GM18507 (cell line): ENCODE data around the gene LILRA1.
"Not testable (repeated sequence)": the region's sequence is repeated elsewhere in the genome, so short reads cannot be mapped to it uniquely, and the experiment has no call there.

ENCODE experiments used
- DNase-seq: peaks from one replicate; pipeline ENCODE4 v3.0.0; 2011; ENCODE audit warnings: low read depth; ENCODE audit not compliant: insufficient read length; ENCODE audit errors: extremely low spot score
- FAIRE-seq: peaks from 2 replicates; lab custom pipeline; 2011; peaks lifted over from hg19 to GRCh38; lab: Jason Lieb, UNC

The LILRA1 gene

DNA sequence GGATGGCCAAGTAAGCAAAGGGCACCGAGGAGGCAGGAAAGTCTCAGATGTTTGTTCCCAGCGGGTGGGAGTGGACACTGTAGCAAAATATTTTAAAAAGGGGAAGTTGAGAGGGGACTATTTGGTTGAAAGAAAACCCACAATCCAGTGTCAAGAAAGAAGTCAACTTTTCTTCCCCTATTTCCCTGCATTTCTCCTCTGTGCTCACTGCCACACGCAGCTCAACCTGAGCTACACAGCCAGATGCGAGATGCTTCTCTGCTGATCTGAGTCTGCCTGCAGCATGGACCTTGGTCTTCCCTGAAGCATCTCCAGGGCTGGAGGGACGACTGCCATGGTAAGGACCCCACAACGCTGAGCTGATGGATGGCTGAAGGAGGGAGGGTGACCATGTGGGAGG, at the start of gene LILRA1:
TSS of gene LILRA1 (plus strand) at position 188 of the 400 bp plus-strand sequence. CDS start 613 bp downstream, outside the sequence.
- FAIRE-seq = peak; percentile 52
- DNase-seq = not testable (repeated sequence)

DNA sequence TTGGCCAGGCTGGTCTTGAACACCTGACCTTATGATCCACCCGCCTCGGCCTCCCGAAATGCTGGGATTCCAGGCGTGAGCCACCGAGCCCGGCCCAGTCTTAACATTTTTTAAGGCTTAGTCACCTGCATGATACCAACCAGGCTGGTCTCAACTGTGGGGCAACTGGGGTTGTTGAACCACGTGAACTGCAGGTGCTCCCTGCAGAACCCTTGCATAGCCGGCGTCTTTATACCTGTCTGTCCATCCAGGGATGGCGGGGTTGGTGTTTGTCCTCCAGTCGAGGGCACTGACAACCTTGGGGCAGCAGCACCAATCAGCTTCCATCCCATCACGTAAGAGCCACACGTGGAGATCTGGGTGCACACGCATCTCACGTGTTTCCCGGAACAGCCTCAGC, 44.6 kb upstream of the LILRA1 start:
- FAIRE-seq (no peak), DNase-seq (no peak)

DNA sequence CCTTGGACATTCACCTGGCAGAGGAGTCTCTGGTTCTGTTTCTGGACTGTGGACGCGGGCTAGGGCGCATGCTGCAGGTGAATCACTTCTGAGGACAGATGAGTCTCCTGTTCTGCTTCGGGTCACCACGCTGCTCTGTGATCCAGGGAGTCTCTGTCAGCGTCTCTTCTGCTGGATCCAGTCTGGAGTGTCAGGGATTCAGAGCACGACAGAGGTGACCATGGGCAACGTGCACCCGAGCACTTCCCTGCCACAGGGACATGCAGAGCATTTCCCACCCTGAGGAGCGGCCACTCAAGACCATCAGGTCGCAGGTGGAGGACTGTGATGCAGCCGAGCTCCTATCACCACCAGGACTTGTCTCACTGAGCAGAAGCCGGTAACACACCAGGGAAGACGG, 44.2 kb upstream of the LILRA1 start:
- no peak for DNase-seq
- FAIRE-seq = no peak

DNA sequence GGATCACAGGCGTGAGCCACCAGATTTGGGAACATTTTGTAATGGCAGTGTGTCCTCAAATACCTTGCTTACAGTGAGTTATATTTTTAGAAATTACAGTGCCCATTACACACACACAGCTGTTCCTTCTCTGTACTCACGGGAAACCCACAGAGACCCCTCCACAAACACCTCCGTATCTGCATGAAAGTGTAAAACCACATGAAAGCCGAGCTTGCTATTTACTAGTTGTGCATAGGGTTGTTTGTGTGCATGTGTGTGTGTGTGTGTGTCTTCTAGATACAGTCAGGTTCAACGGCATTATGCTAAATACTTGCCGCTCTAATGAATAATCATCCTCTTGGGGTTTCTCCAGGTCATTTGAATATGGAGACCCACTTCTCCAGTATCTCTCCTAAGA, 42.1 kb upstream of the LILRA1 start:
- DNase-seq (peak; percentile 40), FAIRE-seq (peak; percentile 94)

DNA sequence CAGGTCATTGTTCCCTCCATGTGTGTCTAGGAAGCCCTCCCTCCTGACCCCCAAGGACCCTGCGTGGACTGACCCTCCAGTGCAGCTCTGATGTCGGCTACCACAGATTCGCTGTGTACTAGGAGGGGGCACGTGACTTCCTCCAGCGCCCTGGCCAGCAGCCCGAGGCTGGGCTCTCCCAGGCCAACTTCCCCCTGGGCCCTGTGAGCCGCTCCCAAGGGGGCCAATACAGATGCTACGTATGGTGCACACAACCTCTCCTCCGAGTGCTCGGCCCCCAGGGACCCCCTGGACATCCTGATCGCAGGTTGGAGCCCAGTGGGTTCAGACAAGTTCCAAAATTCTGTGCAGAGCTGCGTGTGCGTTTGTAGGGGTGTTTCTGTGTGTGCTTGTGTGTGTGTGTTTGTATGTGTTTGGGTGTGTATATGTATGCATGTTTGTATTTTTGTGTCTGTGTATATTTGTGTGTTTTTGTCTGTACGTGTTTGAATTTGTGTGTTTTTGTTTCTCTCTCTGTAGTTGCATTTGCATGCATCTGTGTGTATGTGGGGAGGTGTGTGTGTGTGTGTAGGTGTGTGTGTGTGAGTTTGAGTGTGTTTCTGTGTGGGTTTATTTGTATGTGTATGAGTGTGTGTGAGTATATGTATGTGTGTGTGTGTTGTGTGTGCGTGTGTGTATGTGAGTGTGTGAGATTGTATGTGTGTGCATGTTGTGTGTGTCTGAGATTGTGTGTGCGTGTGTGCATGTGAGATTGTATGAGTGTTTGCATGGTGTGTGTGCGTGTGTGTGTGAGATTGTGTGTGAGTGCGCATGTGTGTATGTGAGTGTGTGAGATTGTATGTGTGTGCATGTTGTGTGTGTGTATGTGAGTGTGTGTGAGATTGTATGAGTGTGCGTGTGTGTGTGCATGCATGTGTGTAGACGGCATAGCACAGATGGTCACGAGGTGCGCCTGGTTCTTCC, 41.2 kb upstream of the LILRA1 start:
- FAIRE-seq = peak; percentile 81
- no peak for DNase-seq

DNA sequence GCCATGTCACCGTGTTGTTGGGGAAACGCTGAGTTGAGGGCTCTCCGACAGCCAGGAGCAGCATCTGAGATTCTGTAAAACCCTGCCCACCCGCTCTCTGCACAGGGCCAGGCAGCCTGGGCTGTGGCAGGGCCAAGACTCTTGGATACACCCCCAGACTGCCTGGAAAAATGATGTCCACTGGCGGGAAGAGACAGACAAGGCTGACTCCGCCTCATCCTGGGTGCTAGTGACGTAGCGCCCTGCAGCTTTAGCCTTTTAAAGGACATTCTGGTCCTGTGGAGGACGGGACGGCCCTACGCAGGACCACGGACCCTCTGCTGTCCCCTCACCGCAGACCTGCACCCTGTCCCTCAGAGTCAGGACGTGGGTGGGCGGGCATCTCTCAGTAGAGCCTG, 40.5 kb upstream of the LILRA1 start:
- DNase-seq (no peak), FAIRE-seq (no peak)

DNA sequence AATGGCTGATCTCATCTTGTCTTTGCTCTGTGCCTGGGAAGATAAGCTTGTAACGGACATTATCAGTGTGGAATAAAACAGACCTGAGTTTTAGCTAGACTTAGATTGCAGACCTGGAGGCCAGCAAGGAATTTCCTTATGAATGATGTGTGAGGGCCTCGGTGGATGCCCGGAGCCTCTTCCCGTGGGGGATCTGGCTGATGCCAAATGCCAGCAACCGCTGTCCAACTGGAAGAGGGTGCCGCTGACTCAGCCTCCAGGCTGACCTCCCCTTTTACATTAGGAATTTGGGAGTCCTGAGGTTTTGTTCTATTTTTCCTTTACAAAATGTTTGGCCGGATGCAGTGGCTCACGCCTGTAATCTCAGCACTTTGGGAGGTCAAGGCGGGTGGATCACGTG, 39.4 kb upstream of the LILRA1 start:
- FAIRE-seq (no peak), DNase-seq (no peak)

DNA sequence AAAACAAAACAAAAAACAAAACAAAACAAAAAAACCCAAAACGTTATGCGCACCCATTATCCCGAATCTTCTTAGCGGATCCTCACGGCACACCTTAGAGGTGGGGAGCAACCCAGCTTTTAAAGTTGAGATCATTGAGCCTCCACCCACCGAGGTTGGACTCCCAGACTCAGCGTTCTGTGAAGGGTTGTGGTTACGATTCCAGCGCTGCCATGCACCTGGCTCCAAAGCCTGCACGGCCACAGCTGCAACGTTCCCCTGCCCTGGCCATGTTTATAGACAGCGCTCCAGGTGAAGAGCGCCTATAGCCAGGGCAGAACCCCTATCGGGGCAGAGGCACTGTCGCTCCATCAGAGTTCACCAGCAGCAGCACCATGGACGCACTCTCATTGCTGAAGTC, 38.5 kb upstream of the LILRA1 start:
- DNase-seq (no peak), FAIRE-seq (no peak)

DNA sequence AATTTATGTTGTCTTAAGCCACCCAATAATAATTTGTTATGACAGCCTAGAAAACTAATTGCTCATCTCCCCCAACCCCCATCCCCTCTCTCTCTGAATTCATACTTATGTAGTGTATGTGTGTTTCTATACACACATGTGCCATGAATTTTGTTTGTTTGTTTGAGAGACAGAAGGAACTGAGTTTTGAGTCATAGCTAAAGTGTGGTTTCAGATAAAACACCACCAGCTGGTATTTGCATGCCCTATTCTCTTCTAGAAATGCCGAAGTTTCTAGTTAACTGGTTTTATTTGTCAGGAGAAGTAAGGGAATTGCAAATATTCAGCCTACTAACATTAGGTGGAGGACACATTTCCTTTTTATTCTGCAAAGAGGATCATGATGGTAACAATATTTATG, 37.2 kb upstream of the LILRA1 start:
- no peak for DNase-seq
- peak; percentile 45 for FAIRE-seq

DNA sequence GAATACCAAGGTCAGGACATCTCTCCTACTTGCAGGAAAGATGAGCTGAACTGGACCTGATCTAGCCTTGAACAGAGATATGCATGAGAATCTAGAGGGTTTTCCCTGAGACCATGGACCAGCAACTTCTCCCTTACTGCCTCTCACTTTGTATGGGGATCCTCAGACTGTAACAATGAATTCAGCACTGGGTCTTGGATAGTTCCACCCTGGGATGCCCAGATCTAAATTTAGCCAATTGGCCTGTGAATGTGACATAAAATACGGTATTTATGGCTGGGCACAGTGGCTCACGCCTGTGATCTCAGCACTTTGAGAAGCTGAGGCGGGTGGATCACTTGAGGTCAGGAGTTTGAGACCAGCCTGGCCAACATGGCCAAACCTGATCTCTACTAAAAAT, 35.1 kb upstream of the LILRA1 start:
- FAIRE-seq (no peak), DNase-seq (no peak)

DNA sequence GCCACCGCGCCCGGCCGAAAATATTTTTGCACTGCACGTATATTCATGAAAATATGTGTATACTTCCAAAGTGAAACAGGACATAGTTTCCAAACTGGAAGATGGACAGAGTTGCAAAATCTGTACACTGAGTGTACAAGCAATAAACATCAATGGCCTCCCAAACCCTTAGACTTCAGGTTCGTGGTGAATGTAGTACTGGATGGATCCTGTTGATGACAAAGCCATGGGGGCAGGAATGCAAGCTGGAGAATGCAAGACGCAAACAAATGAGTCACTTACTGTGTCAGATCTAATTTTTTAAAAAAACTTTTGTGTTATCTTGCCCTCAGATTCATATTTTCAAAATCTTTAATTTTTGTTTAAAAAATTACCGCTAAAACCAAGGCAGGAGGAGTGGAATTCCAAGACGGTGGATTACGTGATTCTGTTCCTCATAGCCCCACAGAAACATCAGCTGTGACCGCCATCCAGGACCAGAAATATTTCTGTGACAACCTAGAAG, 32.5 kb upstream of the LILRA1 start:
- FAIRE-seq (no peak), DNase-seq (no peak)

DNA sequence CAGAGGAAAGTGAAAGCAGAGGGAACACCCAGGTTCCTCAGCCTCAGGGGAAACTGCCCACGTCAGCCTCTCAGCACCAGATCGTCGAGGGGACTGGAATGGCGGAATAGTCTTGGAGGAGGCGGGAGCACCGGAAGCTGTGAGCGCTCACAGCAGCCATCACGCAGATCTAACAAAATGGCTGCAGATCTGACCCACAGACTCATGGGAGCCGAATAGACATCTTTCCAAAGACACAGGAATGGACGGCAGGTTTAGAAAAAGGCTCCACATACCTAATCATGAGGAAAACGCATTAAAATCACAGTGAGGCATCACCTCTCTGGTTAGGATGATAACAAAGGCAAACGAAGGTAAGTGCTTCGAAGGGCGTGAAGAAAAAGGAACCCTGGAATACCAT, 31.6 kb upstream of the LILRA1 start:
- DNase-seq (no peak), FAIRE-seq (no peak)

DNA sequence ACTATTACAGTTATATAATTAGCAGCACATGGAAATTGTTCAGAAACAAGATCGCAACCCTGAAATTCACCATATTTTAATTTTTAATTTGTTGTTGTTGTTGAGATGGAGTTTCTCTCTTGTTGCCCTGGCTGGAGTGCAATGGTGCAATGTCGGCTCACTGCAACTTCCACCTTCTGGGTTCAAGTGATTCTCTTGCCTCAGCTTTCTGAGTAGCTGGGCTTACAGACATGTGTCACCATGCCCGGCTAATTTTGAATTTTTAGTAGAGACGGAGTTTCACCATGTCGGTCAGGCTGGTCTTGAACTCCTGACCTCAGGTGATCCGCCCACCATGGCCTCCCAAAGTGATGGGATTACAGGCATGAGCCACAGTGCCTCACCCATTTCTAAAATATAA, 30.2 kb upstream of the LILRA1 start:
- FAIRE-seq, DNase-seq: not testable (repeated sequence)

DNA sequence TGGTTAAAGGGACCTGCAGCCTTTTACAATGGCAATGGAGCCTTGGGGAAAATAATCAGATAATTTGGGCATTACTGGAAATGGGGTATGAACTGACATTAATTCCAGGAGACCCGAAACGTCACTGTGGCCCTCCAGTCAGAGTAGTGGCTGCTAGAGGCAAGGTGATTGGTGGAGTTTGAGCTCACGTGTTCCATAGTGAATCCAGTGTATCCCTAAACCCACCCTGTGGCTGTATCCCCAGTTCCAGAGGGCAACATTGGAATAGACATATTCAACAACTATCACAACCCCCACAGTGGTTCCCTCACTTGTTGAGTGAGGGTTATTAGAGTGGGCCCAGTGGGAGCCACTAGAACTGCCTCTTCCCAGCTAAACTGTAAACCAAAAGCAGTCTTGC, 23.1 kb upstream of the LILRA1 start:
- FAIRE-seq (no peak), DNase-seq (no peak)

DNA sequence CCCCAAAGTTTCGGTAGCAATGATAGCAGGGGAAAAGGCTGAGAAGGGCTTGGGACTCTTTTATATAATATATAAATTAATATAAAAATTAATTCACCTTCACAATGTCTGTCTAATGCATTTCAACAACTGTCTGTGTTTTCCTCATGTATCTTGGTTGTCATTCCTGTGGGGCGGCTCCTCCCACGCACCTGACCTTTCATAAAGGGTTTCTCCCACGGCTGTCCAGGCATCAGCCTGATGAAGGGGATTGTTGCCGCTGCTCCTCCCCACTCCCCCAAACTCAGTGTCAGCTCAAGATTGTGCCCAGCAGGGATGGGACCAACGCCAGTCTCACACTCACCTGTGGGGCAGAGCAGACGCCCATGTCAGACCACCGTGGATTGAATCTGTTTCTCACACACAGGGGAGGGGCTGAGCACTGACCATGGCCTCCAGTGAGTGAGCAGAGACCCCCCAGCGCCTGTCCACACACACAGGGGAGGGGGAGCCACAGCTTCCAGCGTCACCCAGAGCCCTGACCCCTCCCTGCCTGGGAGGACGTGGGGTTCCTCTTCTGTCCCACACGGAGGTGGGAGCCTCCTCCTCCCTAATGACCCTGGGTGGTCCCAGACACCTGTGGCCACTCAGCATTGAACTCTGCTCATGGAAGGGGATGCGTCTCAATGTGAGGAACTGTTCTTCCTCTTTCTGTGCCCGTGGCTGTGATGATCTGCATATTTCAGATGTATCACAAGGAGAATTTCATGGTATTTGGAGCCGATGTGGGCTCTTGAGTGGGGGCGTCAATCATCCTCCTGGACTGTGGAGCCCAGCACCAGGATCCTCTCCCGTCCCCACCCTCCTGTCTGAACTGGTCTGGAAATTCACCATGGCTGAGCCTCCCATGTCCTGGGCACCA, 21.5 kb upstream of the LILRA1 start:
- DNase-seq, FAIRE-seq: not testable (repeated sequence)

DNA sequence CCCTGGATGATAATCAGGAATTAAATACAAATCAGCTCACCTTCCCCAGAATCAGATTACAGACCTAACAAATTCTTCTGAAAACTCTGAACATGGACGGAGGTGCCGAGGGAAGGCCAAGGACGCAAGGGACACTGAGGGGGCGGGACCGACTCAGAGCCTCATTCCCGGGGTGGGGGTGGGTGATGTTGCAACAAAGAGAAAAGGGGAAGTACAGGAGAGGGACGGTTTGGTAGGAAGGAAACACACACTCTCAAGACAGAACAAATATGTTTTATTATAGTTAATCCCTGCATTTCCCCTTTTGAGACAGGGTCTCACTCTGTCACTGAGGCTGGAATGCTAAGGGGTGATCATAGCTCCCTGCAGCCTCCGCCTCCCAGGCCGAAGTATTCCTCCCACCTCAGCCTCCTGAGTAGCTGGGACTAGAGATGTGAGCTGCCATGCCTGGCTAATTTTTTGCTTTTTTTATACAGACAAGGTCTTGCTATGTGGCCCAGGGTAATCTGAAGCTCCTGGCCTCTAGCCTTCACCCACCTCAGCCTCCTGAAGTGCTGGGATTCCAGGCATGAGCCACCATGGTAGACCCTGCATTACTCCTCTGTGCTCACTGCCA, 20.6 kb upstream of the LILRA1 start:
- FAIRE-seq (peak; percentile 39), DNase-seq (no peak)

DNA sequence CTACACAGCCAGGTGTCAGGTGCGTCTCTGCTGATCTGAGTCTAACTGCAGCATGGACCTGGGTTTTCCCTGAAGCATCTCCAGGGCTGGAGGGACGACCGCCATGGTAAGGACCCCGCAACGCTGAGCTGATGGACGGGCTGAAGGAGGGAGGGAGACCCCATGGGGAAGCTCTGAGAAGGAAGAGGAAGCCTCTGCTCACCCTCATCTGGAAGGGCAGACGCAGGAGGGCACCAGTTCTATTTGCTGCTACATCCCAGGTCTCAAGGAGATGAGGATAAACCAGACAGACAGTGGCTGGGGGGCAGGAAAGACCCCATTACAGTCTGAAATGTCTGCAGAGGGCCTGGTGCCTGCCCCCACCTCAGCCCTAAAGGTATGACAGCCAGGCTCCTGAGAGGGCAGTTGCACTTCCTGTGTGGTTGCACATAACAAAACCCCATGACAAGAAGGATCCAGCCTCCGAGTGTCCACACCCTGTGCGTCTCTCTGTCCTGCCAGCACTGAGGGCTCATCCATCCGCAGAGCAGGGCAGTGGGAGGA, 20.0 kb upstream of the LILRA1 start, which contains the start of gene LILRA2:
TSS of gene LILRA2 (plus strand) at position 461 of the 543 bp plus-strand sequence. CDS start 89 bp downstream, outside the sequence.
- FAIRE-seq (peak; percentile 41), DNase-seq (peak; percentile 47)

DNA sequence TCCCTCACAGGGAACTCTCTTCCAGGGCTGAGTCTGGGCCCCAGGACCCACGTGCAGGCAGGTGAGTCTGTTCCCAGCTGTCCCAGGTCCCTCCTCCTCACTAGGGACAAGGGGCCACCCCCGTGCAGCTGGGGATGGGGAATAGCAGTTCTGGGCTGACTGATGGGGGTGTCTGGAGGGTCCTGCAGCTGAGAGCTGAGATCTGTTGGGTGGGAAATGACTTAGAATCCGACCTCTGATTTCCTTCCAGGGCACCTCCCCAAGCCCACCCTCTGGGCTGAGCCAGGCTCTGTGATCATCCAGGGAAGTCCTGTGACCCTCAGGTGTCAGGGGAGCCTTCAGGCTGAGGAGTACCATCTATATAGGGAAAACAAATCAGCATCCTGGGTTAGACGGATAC, 19.4 kb upstream of the LILRA1 start:
- FAIRE-seq (no peak), DNase-seq (no peak)

DNA sequence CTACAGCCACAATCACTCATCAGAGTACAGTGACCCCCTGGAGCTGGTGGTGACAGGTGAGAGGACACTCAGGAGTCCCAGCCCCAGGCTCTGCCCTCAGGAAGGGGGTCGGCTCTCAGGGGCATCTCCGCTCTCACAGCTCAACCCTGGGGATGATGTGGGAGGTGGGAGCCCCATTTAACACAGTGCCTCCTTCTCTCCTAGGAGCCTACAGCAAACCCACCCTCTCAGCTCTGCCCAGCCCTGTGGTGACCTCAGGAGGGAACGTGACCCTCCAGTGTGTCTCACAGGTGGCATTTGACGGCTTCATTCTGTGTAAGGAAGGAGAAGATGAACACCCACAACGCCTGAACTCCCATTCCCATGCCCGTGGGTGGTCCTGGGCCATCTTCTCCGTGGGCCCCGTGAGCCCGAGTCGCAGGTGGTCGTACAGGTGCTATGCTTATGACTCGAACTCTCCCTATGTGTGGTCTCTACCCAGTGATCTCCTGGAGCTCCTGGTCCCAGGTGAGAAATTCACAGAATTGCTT, 18.8 kb upstream of the LILRA1 start:
- DNase-seq (no peak), FAIRE-seq (no peak)
